Upper lobe of right lung (tissue), 1 donor: ENCODE data around the gene BNIP5. TPM values are rescaled to one million over a fixed set of nuclear protein-coding genes. Genes with fewer than 3 reads are reported as not detected.
A peak's percentile ranks its signal among the peaks of the same experiment; 100 is the strongest.

Source experiments
- ATAC-seq: fragments of 200-7000 bp; cut with Tn5 transposase; one replicate; pipeline ENCODE4 v1.9.1; 2020; ENCODE audit warnings: mild to moderate bottlenecking, moderate library complexity
- DNase-seq: peaks from one replicate; pipeline ENCODE4 v3.0.0-alpha.2; 2020
- H3K27ac ChIP-seq: fragments of 200-600 bp; one replicate; pipeline ENCODE4 v1.8.0; 2022
- H3K27me3 ChIP-seq: fragments of 200-600 bp; one replicate; pipeline ENCODE4 v1.8.0; 2022; ENCODE audit warnings: mild to moderate bottlenecking
- H3K36me3 ChIP-seq: fragments of 200-600 bp; one replicate; pipeline ENCODE4 v1.8.0; 2022
- H3K4me1 ChIP-seq: fragments of 200-600 bp; one replicate; pipeline ENCODE4 v1.8.0; 2022
- H3K4me3 ChIP-seq: fragments of 200-600 bp; one replicate; pipeline ENCODE4 v1.8.0; 2022; ENCODE audit warnings: mild to moderate bottlenecking
- H3K9me3 ChIP-seq: fragments of 200-600 bp; one replicate; pipeline ENCODE4 v1.8.0; 2022
- CTCF ChIP-seq: fragments of 200-600 bp; IDR thresholded peaks from one replicate; pipeline ENCODE4 v1.8.0; 2022; ENCODE audit warnings: antibody characterized with exemption
- intact Hi-C: fragments of 100-400 bp; cut with DNase I; formaldehyde crosslinking; loops from one replicate; pipeline ENCODE4 v1.11.0; 2022
- total RNA-seq: library from RNA; stranded (reverse); fragmentation: NEBNext Ultra II Directional; extraction: Animal tissue kit (Norgen Biotek cat#: 25700); gene quantifications from one replicate; pipeline ENCODE4 v1.2.1, GENCODE V29; 2021
- donor health status: DM: no; HTN: yes; CAD: no; lungs with severe emphysema.

BNIP5 gene
- total RNA-seq, 1 donor from 2014 or later, result not detected

- ATAC-seq, result peak; percentile 19
- no peaks in the 10 kb centered on the region for H3K9me3 ChIP-seq
- H3K36me3 ChIP-seq, result no peaks in the 10 kb centered on the region
- no peak overlapping the region for H3K4me3 ChIP-seq
- no peak for DNase-seq
- no peaks in the 10 kb centered on the region for H3K27me3 ChIP-seq
- H3K4me1 ChIP-seq, result peaks cover 7% of the 10 kb centered on the region
- intact Hi-C loops, result no loop called here
- no peak overlapping the region for H3K27ac ChIP-seq
- no peak for TF ChIP-seq CTCF
These were observed 21.7 kb upstream of the BNIP5 start for GRCh38 chr6:36358226-36358915.

DNA sequence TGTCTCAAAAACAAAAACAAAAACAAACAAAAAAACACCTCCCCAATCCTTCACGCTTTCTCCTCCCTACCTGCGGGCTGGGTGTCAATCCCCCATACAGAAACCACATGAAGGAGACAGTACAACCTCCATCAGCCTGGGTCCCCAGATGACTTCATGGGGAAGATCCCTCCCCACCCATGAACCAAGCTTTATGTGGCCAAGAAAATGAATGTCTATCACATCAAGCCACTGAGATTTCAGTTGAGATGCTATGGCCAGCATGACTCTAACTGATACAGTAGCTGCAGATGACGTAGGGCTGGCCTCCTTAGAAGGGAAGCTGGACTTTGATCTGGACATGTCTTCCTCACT lies 21.2 kb upstream of the BNIP5 start:
- DNase-seq (no peak), ATAC-seq (no peak)
- no peaks in the 10 kb centered on the region for H3K27me3 ChIP-seq
- H3K9me3 ChIP-seq, result no peaks in the 10 kb centered on the region
- intact Hi-C loops, result no loop called here
- H3K36me3 ChIP-seq, result no peaks in the 10 kb centered on the region
- H3K27ac ChIP-seq, result no peak overlapping the region
- peaks cover 7% of the 10 kb centered on the region for H3K4me1 ChIP-seq
- no peak overlapping the region for H3K4me3 ChIP-seq
- TF ChIP-seq CTCF, result no peak

- Histone ChIP-seq H3K27me3 (no peaks in the 10 kb centered on the region), H3K4me1 (peaks cover 7% of the 10 kb centered on the region), H3K36me3 (no peaks in the 10 kb centered on the region), H3K4me3 (no peak overlapping the region), H3K9me3 (no peaks in the 10 kb centered on the region), H3K27ac (no peak overlapping the region)
- DNase-seq (no peak), ATAC-seq (no peak)
- intact Hi-C loops, result no loop called here
- no peak for TF ChIP-seq CTCF
These were observed 19.1 kb upstream of the BNIP5 start for GRCh38 chr6:36355819-36356218.

DNA sequence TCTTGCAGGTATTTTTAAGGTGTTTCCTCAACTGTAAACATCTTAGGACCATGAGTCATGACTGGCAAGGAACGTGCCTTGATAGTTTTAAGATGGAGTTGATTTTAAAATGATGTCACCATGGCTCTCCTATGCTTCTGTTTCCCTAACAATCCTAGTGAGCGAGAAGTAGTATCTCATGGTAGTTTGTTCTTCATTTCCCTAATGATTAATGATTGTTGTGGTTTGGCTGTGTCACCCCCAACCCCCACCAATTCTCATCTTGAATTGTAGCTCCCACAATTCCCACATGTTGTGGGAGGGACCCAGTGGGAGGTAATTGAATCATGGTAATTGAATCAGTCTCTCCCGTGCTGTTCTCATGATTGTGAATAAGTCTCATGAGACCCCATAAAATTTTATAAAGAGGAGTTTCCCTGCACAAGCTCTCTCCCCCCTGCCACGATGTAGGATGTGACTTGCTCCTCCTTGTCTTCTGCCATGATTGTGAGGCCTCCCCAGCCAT lies 16.8 kb upstream of the BNIP5 start:
- H3K4me1 ChIP-seq, result peaks cover 3% of the 10 kb centered on the region
- H3K27me3 ChIP-seq, result no peaks in the 10 kb centered on the region
- no peaks in the 10 kb centered on the region for H3K36me3 ChIP-seq
- ATAC-seq (no peak), DNase-seq (no peak)
- H3K27ac ChIP-seq, result no peak overlapping the region
- TF ChIP-seq CTCF, result no peak
- no peaks in the 10 kb centered on the region for H3K9me3 ChIP-seq
- intact Hi-C loops, result no loop called here
- no peak overlapping the region for H3K4me3 ChIP-seq

DNA sequence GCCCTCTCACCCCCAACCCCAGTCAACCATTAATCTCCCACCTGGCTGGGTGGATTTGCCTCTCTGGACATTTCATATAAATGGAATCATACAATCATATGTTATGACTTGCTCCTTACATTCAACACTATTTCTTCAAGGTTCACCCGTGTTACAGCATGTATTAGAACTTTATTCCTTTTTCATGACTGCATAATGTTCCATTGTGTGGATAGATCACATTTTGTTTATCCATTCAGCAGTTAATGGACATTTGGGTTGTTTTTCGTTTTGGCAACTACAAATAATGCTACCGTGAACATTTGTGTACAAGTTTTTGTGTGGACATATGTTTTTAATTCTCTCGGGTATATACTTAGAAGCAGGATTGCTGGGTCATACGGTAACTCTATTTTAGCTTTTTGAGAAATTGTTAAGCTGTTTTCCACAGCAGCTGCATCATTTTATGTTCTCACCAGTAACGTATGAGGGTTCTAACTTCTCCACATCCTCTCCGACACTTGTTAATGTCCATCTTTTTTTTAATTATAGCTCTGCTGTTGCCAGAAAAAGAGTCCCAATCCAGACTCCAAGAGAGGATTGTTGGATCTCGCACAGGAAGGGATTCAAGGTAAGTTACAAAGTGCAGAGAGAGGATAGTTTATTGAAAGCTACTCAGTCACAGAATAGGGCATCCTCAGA lies 15.9 kb upstream of the BNIP5 start:
- ATAC-seq (no peak), DNase-seq (no peak)
- Histone ChIP-seq H3K4me3 (no peak overlapping the region), H3K27me3 (no peaks in the 10 kb centered on the region), H3K36me3 (no peaks in the 10 kb centered on the region), H3K27ac (no peak overlapping the region), H3K9me3 (no peaks in the 10 kb centered on the region), H3K4me1 (no peaks in the 10 kb centered on the region)
- no peak for TF ChIP-seq CTCF
- intact Hi-C loops, result no loop called here
